Measurements from ENCODE around the gene ZMIZ1.

GRCh38 chr10:79269969-79270368 lies 201.2 kb downstream of the ZMIZ1 start:
- TF ChIP-seq POLR2AphosphoS5 (IDR thresholded peaks at IDR 0.05; ENCODE audit: low read depth, low read length) (no peak), REST (IDR thresholded peaks at IDR 0.05; ENCODE audit: insufficient read depth in 1 of 2, low read depth in 2 of 2, low read length in 2 of 2) (no peak)
